ENCODE data around the gene MAFG. TPM values are rescaled to one million over a fixed set of nuclear protein-coding genes. Genes with fewer than 3 reads are reported as not detected.

MAFG gene
- total and polyA plus RNA-seq, 2 of the 13 experiments (the other 11 are each of a cell fraction or from before 2014, with no cell fraction given) = 14.5 to 20.0 TPM

DNA sequence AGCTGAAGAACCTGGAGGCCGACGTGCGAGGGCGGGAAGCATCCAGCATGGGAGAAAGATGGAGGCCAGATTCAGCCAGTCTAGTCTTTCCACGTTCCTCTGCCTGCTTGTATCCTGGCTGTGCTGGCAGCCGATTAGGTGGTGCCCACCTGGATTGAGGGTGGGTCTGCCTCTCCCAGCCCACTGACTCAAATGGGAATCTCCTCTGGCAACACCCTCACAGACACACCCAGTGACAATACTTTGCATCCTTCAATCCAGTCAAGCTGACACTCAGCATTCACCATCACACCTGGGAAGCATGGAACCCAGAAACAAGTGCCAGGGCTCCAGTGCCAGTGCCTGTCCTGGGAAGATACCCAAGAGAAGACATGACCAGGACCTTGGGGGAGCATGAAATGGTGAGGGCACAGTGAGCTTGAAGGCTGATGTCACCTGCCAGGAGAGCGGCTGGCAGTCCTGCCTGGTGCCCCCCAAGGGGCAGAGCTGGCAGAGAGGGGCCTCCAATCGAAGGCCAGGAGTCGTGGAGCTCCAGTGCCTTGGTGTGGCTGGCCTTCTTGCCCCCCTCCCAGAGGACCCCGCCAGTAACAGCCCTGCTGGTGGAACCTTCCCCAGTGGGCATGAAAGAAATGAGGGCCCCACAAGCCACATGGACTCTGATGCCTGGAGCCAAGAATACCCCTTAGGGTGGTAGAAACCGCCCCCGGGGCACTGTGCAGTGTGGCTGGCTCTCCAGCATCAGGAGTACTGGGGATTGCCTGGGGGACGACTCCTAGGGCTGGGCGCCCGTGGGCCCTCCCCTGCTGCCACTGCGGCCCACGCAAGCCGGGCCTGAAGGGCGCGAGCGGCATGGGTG lies 26.1 kb downstream of the MAFG start (continued):
- TF ChIP-seq CREM (IDR thresholded peaks at IDR 0.05) (no peak), CREM (CRISPR knock-in tag; IDR thresholded peaks at IDR 0.05) (no peak), ZFP36 (IDR thresholded peaks at IDR 0.05; ENCODE audit: borderline replicate concordance, low read depth, low read length, partially characterized antibody) (no peak), ATAD3A (CRISPR knock-in tag; IDR thresholded peaks at IDR 0.05) (no peak), ZNF17 (CRISPR knock-in tag; IDR thresholded peaks at IDR 0.05) (no peak), ZNF615 (CRISPR knock-in tag; IDR thresholded peaks at IDR 0.05; ENCODE audit: borderline replicate concordance) (no peak), ZNF331 (CRISPR knock-in tag; IDR thresholded peaks at IDR 0.05) (no peak), SMC3 (IDR thresholded peaks at IDR 0.05; ENCODE audit: low read length) (no peak), ZFP36L2 (CRISPR knock-in tag; IDR thresholded peaks at IDR 0.05) (no peak), FOXA3 (CRISPR knock-in tag; IDR thresholded peaks at IDR 0.05) (no peak; the same call in 1 of the 2 replicates), RFXAP (CRISPR knock-in tag; IDR thresholded peaks at IDR 0.05; ENCODE audit: borderline replicate concordance) (peak; percentile 59; the same call in 1 of the 2 replicates), ZFP62 (CRISPR knock-in tag; IDR thresholded peaks at IDR 0.05) (no peak), ZNF350 (CRISPR knock-in tag; IDR thresholded peaks at IDR 0.05; ENCODE audit: borderline replicate concordance, low read depth) (peak; percentile 80), NFYC (CRISPR knock-in tag; IDR thresholded peaks at IDR 0.05) (no peak), NFIC (IDR thresholded peaks at IDR 0.05; ENCODE audit: low read length) (no peak)
- TF ChIP-seq, protein P1, sequence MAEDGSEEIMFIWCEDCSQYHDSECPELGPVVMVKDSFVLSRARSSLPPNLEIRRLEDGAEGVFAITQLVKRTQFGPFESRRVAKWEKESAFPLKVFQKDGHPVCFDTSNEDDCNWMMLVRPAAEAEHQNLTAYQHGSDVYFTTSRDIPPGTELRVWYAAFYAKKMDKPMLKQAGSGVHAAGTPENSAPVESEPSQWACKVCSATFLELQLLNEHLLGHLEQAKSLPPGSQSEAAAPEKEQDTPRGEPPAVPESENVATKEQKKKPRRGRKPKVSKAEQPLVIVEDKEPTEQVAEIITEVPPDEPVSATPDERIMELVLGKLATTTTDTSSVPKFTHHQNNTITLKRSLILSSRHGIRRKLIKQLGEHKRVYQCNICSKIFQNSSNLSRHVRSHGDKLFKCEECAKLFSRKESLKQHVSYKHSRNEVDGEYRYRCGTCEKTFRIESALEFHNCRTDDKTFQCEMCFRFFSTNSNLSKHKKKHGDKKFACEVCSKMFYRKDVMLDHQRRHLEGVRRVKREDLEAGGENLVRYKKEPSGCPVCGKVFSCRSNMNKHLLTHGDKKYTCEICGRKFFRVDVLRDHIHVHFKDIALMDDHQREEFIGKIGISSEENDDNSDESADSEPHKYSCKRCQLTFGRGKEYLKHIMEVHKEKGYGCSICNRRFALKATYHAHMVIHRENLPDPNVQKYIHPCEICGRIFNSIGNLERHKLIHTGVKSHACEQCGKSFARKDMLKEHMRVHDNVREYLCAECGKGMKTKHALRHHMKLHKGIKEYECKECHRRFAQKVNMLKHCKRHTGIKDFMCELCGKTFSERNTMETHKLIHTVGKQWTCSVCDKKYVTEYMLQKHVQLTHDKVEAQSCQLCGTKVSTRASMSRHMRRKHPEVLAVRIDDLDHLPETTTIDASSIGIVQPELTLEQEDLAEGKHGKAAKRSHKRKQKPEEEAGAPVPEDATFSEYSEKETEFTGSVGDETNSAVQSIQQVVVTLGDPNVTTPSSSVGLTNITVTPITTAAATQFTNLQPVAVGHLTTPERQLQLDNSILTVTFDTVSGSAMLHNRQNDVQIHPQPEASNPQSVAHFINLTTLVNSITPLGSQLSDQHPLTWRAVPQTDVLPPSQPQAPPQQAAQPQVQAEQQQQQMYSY (CRISPR knock-in tag; IDR thresholded peaks at IDR 0.05) = no peak
- TF ChIP-seq, protein P2, sequence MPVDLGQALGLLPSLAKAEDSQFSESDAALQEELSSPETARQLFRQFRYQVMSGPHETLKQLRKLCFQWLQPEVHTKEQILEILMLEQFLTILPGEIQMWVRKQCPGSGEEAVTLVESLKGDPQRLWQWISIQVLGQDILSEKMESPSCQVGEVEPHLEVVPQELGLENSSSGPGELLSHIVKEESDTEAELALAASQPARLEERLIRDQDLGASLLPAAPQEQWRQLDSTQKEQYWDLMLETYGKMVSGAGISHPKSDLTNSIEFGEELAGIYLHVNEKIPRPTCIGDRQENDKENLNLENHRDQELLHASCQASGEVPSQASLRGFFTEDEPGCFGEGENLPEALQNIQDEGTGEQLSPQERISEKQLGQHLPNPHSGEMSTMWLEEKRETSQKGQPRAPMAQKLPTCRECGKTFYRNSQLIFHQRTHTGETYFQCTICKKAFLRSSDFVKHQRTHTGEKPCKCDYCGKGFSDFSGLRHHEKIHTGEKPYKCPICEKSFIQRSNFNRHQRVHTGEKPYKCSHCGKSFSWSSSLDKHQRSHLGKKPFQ (CRISPR knock-in tag; IDR thresholded peaks at IDR 0.05; ENCODE audit: insufficient replicate concordance) = no peak

All from HepG2 (cell line).